GM20431 (cell line): ENCODE measurements around the gene PCP4L1.

ENCODE experiments used
- in situ Hi-C: fragments of 300-500 bp; cut with MseI, MboI; formaldehyde crosslinking; loops from one replicate; pipeline ENCODE4 v1.15.0; 2020; ENCODE audit warnings: low sequenced_read_pairs; ENCODE audit not compliant: unreplicated experiment

The PCP4L1 gene

DNA sequence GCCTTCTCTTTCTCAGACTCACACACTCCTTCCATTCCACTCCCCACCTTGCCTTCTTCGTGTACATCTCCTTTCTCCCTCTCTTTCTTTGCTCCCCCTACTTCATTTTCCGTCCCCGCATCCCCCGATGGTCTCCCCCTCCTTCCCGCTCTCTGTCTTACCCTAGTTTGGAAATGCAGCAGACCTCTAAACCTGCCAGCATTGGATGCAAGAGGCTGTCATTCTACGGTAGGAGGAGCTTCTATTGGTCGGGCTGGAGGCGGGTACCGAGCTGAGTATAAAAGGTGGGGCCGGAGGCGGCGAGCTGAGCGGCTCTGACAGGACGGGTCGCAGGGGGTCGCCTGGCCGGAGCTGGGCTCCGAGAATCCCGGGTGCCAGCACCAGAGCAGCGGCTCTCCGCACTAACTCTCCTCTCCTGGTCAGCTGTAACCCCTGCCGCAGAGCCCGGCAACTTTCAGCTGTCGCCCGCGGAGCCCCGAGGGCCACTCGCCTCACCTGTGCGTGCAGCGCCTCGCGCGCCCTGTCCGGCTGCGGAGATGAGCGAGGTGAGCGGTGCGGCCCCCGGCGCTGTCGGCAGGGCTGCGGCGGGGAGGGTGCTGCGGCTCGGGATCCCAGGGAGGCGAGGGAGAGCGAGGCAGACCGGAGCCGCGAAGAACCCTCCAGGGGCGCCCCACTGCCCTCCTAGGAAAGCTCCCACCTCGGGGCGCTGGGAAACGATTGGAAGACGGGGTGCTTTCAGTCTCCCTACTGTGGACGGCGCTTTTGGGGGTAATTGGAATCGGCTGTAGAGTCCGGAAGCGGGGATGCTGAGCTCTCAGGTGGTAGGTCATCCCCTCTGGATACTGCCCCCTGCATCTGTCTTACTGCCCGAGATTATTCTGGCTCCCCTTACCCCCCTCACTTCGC is at the start of gene PCP4L1:
TSS of gene PCP4L1 (plus strand) at position 307 of the 906 bp plus-strand sequence. CDS start at position 537, 230 bp downstream.
- in situ Hi-C loops: no loop called here

DNA sequence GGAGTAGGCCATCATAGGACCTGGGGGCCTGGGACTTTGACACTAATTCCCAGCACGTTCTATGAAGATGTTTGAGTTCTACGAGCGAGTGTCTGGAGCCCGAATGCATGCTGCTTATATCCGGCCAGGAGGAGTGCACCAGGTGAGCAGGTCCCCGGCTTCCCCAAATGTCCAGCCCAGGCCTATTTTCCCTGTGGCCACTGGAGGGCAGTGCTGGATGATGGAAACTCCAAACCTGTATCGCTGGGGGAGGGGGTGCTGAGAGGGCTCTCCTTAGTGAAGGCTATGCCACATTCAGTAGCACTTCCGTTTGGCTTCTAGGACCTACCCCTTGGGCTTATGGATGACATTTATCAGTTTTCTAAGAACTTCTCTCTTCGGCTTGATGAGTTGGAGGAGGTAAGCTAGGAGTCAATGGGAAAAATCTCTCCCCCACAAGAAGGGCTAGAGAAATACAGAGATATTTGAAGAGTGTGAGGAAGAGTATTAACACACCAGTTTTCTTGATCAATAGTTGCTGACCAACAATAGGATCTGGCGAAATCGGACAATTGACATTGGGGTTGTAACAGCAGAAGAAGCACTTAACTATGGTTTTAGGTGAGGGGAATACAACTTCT is 48.6 kb upstream of the PCP4L1 start:
- in situ Hi-C loops: no loop called here

DNA sequence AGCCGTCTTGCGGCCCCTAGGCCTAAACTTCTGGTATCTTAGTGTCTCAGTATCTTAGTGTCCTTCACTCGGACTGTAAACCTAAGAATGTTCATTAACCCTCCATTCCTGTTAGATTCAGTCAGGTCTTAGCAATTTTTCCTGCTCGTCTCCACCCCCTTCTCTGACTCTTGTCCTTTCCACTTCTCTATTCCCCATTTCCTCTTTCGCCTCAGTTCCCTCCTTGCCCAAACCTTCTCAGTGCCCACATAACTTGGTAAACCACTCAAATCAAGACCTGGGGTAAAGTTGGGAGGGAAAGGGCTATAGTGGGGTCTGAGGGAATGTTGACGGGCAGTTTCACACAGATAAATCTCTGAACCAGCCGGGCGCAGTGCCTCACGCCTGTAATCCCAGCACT is 44.2 kb upstream of the PCP4L1 start:
- in situ Hi-C loops: no loop called here

DNA sequence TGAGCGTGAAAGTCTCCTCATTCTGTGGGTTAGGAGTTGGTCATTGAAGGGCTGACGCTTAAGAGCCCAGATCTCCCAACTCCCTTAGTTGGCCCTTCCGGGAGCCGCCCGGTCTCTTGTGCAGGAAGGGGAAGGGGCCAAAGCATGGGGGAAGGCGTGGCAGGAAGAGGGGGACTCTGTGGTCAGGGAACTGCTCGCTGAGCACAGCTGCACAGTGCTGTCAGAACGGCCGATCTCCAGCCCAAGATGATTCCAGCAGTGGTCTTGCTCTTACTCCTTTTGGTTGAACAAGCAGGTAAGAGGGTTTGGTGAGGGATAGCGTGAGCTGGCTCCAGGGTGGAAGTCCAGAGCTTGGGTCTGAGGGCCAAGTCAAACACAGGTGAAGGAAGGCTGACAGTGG is 43.5 kb upstream of the PCP4L1 start, which contains the start of gene FCER1G:
TSS of gene FCER1G (plus strand) at position 220 of the 400 bp plus-strand sequence. CDS start at position 247, 27 bp downstream.
- in situ Hi-C loops: no loop called here

DNA sequence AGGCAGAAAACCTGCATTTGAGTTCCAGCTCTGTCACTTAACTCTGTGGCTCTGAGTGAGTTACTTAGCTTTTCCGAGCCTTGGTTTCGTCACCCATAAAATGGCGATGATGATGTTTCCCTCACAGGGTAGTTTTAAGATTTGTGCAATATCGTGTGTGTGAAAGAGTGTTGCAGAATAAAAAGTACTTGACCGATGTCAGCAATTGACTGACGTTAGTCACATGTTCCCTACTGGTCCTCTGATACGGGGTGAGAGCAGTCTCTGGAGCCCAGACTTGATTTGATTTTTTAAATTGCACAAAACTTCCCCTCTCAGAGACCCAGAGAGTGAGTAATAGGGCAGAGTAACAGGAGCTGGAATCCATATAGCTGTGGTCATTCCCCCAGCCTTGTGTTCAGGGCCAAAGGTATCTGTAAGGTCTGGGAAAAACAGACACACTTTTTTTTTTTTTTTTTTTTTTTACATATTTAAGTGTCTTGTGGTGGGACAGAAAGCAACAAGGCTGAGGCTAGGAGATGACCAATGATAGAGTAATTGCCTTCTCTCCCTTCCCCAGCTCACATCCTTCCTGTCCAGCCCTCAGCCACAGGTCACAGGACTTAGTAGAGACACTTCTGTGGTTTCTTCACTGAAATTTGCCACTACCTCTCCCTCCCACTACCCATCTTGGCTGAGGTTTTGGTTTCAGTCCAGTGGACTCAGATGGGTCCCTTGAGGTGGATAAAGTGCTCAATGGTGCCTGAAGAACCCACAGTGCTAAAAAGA is 41.4 kb upstream of the PCP4L1 start:
- in situ Hi-C loops: no loop called here

DNA sequence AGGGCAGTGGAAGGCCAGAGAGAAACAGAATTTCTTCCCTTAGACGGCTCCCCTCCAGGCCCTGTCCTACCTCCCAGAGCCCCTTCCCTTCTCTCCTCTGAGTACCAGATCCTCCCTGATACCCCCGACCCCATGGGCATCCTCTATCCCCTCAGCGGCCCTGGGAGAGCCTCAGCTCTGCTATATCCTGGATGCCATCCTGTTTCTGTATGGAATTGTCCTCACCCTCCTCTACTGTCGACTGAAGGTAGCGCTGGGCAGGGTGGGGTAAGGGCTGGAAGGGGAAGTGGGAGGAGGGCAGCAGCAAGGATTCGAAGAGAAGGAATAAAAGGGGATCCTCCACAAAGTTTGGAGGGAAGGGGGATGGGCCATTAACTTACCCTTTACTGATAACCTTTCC is 40.7 kb upstream of the PCP4L1 start:
- in situ Hi-C loops: no loop called here

DNA sequence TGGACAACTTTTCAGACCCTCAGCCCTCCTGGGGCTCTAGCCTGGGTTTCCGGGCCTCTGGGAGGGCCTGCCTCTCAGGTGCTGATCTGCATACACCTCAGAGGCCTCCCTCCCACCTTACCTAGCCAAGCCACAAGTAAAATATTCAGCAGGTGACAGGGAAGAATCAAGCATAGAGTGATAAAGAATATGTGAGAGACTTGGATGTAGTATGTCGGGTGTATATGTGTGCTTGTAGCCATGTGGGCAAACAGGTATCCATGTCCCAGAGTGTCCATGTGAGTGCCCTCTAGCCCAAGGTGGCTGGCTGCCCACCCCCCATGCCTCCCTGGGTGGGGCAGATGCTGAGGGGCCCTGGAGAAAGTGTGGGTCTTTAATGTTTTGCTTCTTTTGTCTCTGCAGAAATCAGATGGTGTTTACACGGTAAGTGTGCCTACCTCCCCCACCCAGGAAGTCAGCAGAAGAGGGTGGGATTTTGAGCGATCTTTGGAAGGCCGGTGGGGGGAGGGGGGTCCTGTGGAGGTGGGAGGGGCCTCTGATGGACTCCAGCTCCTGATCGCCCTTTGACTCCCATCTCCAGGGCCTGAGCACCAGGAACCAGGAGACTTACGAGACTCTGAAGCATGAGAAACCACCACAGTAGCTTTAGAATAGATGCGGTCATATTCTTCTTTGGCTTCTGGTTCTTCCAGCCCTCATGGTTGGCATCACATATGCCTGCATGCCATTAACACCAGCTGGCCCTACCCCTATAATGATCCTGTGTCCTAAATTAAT is 40.1 kb upstream of the PCP4L1 start:
- in situ Hi-C loops: no loop called here

DNA sequence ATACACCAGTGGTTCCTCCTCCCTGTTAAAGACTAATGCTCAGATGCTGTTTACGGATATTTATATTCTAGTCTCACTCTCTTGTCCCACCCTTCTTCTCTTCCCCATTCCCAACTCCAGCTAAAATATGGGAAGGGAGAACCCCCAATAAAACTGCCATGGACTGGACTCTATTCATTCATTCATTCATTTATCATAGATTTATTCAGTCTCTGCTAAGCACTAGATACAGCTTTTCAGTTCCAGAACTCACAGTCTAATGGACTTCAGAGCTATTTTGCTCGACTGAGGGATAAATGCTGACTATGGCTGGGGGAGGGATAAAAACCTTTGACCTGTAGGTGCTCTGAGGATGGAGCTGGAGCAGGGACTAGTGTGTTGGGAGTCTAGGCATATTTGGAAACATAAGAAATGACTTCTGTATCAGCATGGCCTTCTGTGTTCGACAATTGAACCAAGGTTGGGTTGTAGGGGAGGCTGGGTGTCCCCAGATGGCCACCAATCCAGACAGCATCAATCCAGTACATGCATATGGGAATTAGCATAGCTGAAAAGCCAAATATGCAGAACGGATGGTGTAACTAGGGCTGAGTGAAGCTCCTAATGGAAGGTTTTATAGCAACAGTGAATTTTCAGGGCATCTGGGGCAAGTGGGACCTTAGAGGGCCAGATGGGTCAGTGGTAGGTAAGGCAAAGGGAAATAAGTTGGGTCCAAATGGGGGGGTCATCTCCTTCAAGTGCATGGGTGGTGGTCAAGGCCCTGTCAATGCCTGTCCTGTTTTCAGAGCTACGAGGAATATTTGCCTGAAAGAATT is 39.3 kb upstream of the PCP4L1 start:
- in situ Hi-C loops: no loop called here

DNA sequence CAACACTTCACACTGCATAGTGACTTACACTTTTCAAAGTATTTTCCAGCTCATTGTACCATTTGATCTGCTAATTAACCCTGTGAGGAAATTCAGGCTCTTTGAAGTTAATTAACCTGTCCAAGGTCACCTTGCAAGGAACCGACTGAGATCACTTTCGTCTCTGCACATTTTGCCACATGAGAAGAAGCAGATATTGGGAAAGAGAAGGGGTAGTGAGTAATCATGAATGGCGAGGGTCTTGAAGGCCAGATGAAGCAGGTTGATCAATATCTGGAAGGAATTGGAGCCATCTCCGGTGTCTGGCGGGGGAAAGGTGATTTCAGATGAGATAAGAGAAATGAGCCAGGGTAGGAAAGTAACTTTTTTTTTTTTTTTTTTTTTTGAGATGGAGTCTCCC is 38.5 kb upstream of the PCP4L1 start:
- in situ Hi-C loops: loop anchor here (10.0 kb wide), 1 partner anchor 155 kb away; no protein-coding TSS in a partner anchor

DNA sequence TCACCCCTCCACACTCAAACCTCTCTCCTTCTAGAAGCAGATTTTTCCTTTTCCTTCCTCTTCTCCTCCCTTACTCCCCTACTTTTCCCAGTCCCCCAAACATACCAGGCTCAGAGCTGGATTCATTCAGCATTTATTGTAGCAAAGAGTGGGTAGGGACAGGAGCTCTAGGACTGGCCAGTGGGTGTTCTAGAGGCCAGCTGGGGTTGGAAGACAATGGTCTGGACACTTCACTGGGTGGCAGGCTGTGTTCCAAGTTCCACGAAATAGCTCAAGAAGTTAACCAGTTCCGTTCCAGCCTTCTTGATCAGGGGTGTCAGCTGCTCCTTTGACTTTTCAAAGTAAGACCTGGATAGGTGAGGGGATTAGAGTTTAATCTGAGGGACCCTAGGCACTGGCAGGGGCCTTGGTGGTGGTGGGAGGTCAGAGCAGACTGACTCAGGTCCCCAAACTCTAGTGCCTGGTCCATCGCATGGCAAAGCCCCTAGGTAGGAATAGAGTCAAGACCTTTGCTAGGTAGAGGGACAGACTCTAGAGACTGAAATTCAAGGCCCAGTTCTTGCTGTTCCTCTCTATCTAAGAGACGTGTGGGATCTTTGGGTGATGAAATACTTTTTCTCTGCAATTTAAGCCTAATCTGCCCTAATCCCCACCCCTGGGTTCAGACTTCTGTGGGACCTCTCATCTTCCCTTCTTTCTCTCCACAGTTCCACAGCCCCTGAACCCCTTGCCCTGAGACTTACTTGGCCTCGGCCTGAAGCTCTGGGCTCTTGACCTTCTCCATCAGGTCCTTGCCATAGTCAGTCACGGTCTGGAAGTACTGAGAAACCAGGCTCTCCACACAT is 36.1 kb upstream of the PCP4L1 start:
- in situ Hi-C loops: loop anchor here (10.0 kb wide), 1 partner anchor 152 kb away; no protein-coding TSS in a partner anchor

DNA sequence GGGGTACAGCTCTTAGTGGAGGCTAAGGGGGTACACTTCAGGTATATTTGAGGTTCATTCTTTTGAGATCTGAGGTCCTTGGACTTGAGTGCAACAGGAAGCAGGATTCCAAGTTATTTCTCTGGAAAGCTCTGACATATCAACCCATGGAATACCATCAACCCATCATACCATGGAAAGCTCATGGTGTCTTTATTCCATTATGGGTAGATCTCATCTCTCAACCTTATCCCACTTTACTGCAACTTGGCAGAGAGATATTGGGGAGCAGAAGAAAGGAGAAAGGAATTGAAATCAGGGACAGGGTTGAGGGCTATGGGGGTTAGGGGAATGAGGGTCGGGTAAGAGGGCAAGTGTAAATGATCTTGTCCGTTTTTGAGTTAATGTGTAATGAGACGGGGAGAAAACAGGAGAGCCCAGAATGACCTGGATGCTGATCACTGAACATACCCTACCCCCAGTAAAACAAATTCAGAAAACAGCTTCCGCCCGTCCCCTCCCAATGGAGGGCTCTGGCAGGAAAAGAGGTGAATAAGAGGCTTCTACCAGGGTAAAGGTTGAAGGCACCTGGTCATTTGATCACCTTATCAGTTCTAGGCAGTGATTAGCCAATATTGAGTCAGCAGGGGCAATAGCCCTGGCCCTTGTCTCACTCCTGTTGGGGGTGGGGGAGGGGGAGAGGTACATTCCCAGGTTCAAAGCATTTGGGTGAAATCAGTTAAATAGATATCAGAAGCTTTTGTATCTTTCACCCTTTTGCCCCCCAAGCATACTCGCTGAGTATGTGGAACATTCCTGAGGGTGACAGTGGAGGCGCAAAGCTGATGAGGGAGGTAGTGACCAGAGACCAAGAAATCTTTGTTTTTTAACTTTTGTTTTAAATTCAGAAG is 34.5 kb upstream of the PCP4L1 start:
- in situ Hi-C loops: loop anchor here (10.0 kb wide), 1 partner anchor 151 kb away; no protein-coding TSS in a partner anchor

DNA sequence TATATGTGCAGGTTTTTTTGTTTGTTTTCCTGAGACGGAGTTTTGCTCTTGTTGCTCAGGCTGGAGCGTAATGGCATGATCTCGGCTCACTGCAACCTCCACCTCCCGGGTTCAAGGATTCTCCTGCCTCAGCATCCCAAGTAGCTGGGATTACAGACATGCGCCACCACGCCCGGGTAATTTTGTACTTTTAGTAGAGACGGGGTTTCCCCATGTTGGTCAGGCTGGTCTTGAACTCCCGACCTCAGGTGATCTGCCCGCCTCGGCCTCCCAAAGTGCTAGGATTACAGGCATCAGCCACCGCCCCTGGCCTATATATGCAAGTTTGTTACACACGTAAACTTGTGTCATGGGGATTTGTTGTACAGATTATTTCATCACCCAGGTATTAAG is 33.9 kb upstream of the PCP4L1 start:
- in situ Hi-C loops: loop anchor here (10.0 kb wide), 1 partner anchor 150 kb away; no protein-coding TSS in a partner anchor

DNA sequence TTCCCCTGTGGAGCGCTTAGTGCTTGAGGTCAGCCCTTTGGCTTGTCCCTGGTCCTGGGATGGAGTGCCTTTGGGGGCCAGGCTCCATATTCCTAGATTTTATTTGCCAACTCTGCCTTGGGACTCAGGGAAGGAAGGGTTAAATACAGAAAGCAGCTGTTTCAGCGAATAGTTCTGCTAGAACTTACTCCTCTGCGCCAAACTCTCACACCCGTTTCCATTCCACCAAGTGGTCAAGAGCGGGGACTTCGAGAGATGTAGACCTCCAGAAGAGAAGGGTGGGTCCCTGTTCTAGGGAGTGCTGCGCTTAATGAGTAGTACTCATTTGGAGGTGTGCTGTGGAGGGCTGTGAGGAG is 33.4 kb upstream of the PCP4L1 start:
- in situ Hi-C loops: loop anchor here (10.0 kb wide), 1 partner anchor 150 kb away; no protein-coding TSS in a partner anchor

DNA sequence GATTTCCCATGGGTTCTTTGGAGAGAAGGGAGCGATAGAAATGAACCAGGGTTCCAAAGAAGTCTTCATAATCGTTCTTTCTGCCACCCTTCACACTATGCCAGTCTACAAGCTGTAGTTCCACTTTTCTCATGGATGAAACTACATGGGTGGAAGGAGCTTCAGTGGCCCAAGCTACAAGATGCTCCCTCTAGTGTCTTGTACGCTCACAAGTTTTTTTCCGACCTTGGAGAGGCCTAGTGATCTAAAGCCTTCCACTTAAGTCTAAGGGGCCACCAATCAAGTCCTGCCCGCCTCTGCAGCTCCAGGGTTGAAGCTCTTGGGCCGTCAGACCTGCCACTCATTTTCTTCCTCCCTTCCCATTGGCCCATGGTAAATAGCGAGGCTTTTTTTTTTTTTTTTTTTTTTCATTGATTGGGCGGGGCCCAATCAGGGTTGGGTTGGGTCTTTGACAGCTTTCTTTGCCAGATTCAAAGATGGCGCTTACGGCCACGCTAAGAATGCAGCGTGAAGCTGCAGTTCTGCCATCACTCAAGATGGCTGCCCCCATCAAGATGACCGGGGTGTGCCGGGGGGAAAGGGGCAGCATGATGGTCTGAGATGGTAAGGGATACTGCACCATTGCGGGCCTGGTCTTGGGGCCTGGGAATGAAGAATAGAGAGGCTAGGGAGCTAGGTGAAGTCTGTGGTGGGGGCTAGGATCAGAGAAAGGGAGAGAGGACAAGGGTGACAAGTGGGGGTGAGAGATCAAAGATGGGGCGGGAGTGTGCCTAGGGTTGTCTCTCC is 32.8 kb upstream of the PCP4L1 start, which contains the start of gene TOMM40L:
TSS of gene TOMM40L (plus strand) at position 527 of the 786 bp plus-strand sequence. CDS start 430 bp downstream, outside the sequence.
- in situ Hi-C loops: loop anchor here (10.0 kb wide), 1 partner anchor 149 kb away; no protein-coding TSS in a partner anchor

DNA sequence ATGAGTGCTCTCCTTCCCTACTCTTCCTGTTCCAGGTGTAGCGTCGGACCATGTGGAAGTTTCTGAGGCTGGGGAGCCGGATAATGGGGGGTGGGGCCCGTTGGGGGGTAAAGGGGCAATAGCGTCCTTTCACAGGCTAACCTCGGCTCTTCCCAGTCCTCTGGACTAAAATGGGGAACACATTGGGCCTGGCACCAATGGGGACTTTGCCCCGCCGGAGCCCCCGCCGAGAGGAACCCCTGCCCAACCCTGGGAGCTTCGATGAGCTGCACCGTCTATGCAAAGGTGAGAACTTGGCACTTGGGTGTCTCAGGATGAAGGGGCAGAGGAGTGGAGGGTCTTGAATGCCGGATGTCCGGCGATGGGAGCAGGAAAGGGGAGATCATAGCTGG is 32.2 kb upstream of the PCP4L1 start:
- in situ Hi-C loops: loop anchor here (10.0 kb wide), 1 partner anchor 148 kb away; no protein-coding TSS in a partner anchor

DNA sequence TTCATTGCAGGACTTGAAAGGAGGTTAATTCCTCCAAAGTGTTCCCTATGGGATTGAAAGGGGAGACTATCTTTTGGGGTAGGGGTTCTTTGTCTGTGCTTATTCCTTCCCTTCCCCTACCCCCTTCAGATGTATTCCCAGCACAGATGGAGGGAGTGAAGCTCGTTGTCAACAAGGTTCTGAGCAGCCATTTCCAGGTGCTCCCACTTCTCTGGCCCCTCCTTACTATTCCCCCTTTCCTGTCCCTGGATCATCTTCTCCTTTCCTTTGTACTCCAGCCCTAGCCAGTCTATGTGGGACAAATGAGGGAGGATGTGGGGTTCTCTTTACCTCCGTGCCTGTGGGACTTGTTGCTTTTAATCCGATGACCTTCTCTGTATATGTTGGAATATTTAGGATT is 31.8 kb upstream of the PCP4L1 start:
- in situ Hi-C loops: loop anchor here (10.0 kb wide), 1 partner anchor 148 kb away; no protein-coding TSS in a partner anchor
